DMS153 treated with DMSO at 0.1 percent for 48 hours (cell line): ENCODE data around the gene SHISA7.
"Not testable (repeated sequence)": the region's sequence is repeated elsewhere in the genome, so short reads cannot be mapped to it uniquely, and the experiment has no call there.

Experiments
- DNase-seq: peaks from one replicate; lab custom pipeline; 2025; ENCODE audit not compliant: unreplicated experiment; lab: John Stamatoyannopoulos, UW

The SHISA7 gene

DNA sequence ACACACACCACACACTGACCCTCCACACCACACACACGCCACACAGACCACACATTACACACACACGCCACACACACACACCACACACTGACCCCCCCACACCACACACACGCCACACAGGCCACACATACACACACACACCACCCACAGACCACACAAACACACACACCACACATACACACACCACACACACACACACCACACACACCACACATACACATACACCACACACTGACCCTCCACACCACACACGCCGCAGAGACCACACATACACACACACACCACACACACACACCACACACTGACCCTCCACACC lies 5.0 kb upstream of the SHISA7 start:
- DNase-seq: not testable (repeated sequence)

DNA sequence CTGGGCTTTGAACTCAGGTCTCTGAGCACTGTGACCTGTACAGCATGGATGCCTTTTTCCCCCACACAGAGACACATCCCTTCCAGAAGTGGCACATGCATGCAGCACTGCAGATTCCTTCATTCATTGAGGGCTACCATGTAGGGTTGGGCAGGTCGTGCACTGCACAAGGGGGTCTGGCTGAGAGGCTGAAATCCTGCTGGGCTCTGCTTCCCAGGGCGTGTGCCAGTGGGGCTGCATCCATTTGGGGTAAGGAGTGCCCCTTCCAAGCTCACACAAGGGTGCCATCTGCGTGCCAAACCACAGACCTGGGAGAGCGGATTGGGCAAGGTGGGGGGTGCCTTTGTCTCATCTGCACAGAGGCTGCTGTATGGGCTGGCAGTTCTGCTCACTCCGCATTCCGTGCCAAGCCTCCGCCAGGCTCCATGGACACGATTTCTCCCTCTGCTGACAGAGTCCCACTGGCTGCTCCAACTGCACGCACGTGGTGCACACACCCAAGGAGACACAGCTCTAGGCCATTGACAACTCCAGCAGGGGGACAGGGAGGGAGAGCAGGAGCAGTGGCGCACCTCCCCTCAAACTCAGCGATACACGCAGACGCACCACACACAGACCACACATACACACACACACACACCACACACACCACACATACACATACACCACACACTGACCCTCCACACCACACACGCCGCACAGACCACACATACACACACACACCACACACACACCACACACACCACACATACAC lies 4.5 kb upstream of the SHISA7 start:
- no peak for DNase-seq

DNA sequence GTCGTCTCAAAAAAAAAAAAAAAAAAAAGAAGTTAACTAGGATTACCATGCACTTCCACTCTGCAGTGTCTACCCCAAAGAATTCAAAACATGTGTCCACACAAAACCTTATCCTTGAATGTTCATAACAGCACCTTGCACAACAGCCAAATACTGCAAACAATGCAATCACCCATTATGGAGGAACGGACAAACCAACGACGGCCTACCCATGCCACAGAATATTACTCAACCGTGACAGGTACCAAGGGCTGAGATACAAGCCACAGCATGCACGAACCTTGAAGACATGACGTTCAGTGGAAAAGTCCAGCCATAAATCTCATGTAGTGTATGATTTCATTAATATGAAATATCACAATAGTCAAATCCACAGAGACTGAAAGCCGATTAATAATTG lies 3.0 kb upstream of the SHISA7 start:
- DNase-seq: no peak

DNA sequence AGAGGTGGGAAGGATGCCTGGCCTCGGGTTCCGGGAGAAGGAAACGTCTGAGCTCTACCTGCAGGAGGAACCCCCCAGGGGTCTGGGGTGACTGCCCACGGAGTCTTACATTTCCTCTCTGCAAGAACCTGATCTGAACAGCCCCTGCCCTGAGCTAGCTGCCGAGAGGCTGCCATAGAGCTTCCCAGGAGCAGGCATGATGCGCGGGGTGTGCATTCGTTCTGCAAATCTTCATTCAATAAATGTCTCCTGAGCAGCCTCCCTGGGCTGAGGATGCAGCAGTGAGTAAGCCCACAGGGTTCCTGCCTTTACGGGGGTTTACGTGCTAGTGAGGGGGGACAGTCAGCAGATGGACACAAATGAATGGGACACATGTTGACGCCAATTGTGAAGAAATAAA lies 1.5 kb upstream of the SHISA7 start:
- no peak for DNase-seq

DNA sequence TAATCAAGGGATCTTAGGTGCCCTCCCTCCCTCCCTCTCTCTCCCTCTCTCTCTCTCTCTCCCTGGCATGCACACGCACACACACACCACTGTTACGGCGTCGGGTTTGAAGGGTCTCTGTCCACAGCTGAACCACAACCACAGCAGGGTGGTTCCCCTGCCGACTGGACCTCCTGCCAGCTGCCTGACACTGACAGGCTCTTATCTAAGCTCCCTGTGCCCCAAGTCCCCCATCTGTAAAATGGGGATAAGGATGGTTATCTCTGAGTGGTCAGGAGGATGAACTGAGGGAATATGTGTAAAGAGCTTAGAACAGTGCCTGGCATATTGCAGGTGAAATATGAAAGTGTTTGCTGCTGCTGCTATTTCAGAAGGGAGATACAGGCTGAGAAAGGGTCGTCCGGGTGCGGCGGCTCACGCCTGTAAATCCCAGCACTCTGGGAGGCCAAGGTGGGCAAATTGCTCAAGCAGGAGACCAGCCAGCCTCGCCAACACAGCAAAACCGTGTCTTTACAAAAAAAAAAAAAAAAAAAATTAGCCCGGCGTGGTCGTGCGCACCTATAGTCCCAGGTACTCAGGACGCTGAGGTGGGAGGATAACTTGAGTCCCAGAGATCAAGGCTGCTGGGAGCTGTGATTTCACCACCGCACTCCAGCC lies 852 bp upstream of the SHISA7 start:
- DNase-seq: no peak

DNA sequence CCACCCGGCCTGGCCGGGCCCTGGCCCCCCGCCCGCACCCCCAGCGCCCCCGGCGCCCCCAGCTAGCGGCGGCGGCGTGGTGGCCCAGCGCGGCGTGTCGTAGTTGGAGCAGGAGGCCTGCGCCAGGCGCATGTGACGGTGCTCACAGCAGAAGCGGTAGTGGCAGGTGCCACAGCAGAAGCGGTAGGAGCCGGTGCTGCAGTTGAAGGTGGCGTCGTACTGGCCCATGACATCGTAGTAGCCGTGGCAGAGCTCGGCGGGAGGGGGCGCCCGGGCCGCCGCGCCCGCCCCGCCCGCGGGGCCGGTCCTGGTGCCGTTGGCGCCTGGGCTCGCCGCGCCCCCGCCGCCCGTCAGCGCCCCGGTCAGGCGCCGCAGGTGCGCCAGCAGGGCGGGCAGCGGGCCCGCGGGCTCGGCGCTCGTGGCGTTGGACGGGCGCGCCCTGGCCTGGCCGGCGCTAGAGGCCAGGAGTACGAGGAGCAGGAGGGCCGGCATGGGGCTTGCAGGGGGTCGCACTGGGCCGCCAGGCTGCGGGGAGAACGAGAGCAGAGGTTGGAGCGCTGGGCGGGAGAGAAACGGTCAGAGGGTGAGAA lies 633 bp downstream of the SHISA7 start:
- DNase-seq: peak; percentile 23

DNA sequence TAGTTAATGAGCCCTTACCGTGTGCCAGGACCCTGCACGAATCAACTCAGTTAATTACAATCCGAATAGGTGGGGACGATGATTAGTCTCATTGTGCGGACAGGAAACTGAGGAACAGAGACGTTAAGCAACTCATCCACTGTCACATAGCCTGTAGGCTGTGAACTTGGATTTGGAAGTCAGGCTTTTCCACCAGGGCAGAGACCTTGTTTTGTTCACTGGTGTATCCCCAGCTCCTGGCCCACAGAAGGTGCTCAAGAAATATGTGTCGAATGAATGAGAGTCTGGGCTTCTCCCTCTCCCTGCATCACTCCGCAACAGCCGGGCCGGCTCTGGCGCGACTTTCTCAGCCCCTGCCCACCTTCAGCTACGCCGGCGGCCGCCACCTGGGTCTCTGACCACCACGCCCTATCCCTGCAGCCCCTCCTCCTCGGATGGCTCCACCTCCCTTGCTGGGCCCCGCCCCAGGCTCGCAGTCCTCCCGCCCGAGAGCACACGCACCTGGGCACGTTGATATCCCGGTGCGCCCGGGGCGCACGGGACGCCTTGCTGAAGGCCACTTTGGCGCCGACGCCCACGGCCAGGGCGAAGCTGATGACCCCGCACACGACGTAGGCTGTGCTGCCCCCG lies 1.3 kb downstream of the SHISA7 start:
- peak; percentile 34 for DNase-seq

DNA sequence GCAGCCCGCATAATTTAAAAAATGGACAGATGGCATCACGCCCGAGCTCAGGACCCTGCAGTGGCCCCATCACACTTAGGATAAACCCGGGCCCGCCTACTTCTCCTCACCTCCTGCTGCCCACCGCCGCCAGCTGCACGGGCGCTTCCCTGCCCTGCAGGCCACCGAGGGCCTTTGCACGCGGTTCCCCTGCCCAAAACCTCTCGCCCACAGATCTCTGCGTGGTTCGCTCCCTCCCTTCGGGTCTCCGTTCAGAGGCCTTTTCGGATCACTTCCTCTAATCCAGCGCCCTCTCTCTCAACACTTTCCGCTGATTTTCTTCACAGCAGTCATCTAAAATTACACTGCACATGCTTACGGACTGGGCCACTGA lies 1.8 kb downstream of the SHISA7 start:
- no peak for DNase-seq

DNA sequence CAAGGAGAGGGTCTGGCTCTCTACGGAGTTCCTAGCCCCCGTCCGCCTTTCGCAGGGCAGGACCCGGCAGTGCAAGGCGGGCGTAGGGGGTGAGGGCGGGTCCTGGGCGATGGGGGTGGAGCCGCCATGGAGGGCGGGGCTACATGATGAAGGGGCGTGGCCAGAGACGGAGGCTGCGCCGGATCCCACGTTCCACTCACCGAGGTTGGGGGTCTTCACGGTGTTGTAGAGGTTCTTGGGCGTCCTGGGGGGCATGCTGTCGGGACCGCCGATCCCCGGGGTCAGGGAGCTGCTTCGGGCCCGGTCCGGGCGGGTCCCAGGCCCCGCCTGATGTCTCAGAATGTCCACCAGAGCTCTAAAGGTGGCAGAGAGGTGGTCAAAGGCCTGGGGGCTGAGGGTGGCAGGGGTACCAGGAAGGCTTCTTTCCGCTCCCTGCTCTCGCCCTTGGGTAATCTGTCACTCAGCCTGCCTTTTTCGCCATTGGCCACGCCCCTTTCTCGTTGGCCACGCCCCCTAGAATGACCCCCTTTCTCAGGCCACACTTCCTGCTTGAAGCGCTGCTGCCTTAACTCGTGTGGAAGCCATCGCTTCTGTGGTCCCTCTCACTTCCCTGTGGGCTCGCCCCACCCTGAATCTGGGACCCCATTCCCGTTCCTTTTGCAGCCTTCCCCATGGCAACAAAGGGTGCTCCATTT lies 2.5 kb downstream of the SHISA7 start:
- peak; percentile 16 for DNase-seq

DNA sequence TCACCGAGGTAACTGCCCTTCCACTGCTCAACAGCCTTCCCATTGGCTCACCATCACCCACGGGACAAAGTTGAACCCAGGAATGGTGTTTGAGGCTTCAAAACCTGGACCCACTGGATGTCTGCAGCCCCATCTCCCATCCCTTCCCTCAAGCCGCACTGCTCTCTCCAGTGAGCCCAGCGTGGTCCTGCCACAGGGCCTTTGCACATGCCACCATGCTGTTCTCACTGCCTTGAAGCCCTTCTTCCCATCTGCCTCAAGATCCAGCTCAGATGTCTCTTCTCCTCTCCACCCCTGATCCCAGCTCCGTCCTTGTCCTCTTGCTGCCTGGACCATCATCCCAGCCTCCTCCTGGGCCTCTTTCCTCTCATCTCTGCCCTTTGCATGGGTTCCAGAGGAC lies 4.0 kb downstream of the SHISA7 start:
- DNase-seq: no peak

DNA sequence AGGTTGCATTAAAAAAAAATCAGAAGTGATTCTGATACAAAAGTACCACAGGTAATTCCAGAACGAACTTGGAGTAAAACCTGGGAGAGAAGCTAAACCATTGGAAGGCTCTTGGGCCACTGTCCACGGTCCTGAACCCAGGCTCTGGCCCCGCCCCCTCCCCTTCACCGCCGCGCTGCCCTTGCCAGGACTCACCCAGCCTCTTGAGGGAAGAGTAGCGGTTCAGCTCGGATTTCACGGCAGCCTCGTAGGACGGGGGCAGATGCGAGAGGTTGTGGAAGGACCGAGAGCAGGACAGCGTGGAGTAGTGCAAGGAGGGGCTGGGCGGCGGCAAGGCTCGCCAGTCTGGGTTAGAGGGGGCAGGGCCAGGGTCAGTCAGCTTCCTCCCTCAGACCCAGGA lies 5.7 kb downstream of the SHISA7 start:
- DNase-seq: no peak

DNA sequence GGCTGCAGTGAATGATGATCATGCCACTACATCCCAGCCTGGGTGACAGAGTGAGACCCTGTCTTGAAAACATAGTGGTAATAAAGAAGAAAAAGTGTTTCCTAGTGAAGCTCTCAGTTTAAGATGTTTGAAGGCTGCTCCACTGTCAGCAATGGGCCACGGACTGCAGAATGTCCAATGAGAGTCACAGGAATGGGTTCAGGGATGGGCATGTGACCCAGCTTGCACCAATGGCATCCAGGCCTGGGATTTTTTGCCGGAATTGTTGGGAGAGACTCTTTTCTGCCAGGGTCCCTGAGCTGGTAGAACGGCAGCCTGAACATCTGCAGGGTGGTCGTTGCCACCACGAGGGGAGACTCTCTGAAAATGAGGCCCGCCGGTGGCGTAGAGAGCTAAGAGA lies 6.3 kb downstream of the SHISA7 start:
- no peak for DNase-seq

DNA sequence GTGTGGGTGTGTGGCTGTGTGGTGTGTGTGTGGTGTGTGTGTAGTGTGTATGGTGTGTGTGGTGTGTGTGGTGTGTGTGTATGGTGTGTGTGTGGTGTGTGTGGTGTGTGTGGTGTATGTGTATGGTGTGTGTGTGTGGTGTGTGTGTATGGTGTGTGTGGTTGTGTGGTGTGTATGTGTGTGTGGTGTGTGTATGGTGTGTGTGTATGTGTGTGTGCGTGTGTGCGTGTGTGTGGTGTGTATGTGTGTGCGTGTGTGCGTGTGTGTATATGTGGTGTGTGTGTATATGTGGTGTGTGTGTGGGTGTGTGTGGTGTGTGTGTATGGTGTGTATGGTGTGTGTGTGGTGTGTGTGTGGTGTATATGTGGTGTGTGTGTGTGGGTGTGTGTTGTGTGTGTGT lies 8.1 kb downstream of the SHISA7 start:
- DNase-seq: no peak

DNA sequence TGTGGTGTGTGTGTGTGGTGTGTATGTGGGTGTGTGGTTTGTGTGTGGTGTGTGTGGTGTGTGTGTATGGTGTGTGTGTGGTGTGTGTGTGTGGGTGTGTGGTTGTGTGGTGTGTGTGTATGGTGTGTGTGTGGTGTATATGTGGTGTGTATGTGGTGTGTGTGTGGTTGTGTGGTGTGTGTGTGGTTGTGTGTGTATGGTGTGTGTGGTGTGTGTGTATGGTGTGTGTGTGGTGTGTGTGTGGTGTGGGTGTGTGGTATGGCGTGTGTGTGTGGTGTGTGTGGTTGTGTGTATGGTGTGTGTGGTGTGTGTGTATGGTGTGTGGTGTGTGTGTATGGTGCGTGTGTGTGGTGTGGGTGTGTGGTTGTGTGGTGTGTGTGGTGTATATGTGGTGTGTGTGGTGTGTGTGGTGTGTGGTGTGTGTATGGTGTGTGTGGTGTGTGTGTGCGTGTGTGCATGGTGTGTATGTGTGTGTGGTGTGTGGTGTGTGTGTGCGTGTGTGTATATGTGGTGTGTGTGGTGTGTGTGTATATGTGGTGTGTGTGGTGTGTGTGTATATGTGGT lies 8.7 kb downstream of the SHISA7 start:
- no peak for DNase-seq

DNA sequence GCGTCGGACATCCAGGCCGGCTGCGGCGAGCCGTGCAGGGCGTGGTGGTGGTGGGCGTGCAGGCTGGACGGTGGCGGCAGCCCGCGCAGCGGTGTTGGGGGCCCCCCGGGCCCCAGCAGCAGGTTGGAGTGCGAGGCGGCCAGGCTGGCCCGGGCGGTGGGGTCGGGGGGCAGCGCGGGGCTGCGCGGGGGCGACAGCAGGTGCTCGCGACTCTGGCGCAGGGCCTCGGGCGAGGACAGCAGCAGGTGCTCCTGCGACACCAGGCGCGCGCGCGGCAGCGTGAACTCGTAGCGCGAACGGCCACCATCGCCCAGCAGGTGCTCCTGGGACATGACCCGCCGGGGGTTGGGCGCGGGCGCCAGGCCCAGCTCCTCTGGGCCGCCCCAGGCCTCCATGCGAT lies 9.8 kb downstream of the SHISA7 start:
- DNase-seq: no peak

DNA sequence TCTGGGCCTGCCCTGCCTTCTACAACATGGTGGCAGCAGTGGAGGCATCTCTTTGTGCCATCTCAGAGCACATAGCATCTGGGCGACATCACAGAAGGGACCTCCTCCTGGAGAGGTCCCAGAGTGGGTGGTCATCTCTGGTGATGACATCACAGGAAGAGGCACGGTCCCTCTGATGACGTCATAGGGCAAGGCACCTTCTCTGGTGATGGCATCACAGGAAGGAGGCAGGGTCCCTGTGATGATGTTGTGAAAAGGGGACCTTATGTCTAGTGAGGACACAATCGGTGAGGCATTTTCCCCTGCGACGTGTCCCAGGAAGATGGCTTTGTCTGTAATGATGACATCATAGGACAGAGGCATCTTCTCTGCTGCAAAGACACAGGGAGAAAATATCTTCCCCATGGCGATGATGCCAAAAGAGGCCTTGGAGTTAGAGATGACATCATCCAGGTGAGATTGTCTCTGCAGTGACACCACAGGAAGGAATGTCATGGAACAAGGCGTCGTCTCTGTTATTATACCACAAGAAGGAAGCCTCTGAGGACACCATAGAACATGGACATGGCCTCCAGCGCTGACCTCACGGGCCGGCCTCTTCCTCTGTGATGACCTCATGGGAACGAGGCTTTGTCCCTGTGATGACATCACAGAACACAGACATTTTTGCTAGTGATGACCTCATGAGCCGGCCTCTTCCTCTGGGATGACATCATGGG lies 10.7 kb downstream of the SHISA7 start:
- DNase-seq: no peak

DNA sequence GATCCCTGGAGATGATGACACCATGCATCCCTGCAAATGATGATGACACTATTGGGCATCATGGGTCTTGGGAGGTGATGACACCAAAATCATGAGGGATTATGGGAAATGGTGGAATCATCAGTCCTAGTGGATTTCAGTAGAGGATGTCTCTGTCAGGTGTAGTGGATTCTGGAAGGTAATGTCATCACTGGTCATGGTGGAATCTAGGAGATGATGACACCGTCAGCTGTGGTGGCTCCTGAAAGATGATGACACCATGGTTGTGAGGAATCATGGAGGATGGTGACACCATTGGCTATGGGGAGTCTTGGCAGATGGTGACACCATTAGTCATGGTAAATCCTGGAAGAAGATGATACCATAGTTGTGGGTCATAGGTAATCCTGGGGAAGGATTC lies 11.9 kb downstream of the SHISA7 start:
- DNase-seq: no peak

DNA sequence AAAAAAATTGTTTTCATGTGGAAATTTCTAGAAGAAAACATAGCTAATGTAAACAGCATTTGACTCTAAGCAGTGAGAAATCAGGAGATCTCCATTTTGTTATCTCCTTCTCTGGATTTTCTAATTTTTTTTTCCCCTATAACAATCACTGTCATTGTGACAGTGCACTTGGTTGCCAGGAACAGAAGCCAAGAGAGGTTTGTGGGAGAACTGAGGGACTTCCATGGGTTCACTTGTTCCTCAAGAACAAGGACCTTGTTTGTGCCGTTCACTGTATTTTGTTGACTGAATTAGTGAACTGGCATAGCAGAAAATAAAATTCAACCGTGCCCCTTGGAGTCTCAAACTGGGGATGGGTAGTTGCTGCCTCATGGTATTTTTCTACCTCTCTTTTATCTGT lies 17.1 kb downstream of the SHISA7 start:
- DNase-seq: no peak

DNA sequence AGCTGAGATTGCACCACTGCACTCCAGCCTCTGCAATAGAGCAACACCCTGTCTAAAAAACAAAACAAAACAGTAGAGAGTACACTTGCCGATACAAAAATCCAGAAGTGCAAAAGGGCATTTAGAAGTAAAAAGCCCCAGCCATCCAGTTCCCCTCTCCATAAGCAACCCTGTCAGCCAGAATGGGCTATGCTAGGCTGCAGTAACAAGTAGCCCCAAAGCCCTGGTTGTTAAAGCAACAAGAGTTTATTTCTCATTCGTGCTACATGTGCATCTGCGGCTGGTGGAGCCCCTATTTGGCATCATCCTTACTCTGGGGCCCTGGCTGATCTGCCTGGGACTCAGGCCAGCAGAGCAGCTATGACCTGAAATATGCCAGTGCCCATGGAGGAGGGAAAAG lies 18.6 kb downstream of the SHISA7 start:
- no peak for DNase-seq

DNA sequence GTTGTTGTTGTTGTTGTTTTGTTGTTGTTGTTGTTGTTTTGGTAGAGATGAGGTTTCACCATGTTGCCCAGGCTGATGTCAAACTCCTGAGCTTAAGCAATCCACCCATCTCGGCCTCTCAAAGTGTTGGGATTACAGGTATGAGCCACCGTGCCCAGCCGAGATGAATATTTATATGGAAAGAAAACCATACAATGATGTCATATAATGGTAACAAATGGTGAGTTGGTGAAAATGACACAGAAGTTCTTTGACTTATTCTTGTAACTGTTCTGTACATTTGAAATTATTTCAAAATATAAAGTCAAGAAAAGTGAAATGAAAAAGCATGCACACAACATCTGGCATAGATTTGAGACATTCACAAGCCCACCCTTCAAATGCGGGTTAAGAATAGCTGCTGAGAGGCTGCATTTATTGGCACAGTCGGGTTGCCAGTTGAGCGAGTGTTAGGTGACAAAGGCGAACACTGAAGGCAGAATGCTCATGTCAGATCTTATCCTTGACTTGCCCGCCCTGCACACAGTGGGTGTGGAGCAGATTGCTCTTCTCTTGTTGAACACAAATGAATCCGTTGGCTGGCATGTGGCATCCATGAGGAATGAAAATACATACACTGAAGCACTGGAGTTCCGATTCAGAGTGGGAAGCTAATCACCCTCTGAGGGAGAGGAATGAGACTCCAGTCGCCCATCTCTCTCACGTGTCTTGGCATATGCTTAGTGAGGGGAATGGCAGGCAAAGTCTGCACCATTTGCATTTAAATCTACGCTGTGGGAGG lies 19.7 kb downstream of the SHISA7 start:
- DNase-seq: no peak
